ENCODE measurements around the gene ITSN2. TPM values are rescaled to one million over a fixed set of nuclear protein-coding genes. Genes with fewer than 3 reads are reported as not detected.

The ITSN2 gene
- total RNA-seq, 2 donors from 2014 or later: 12.6 to 16.8 TPM

- Mint-ChIP-seq H3K27ac (no peak overlapping the region), H3K4me3 (no peak overlapping the region), H3K9me3 (no peaks in the 10 kb centered on the region), H3K36me3 (ENCODE audit: low read depth) (peaks cover 3% of the 10 kb centered on the region), H3K4me1 (peaks cover 20% of the 10 kb centered on the region), H3K27me3 (ENCODE audit: insufficient read depth) (peaks cover 10% of the 10 kb centered on the region)
- no peak overlapping the region for H3K9ac ChIP-seq (ENCODE audit: extremely low read depth, low read length, poor library complexity, severe bottlenecking)
- no peaks in the 10 kb centered on the region for H3K36me3 ChIP-seq (ENCODE audit: control insufficient read depth, insufficient read depth, low read length)
- TF ChIP-seq CTCF (conservative IDR thresholded peaks at IDR 0.05): no peak
- DNase-seq: no peak
- H3K27me3 ChIP-seq (ENCODE audit: control insufficient read depth, insufficient read depth, low read length, poor library complexity, severe bottlenecking): peaks cover 11% of the 10 kb centered on the region
- no peak overlapping the region for H3K27ac ChIP-seq (ENCODE audit: low read depth, low read length)
- 91 to 100% methylated on average over 1 of the region's 1 CpG for WGBS, 2 experiments (ENCODE audit: insufficient coverage in 1 of 2, insufficient read length in 1 of 2)
- no peak overlapping the region for H3K4me3 ChIP-seq (ENCODE audit: low read length)
- no peaks in the 10 kb centered on the region for H3K9me3 ChIP-seq (ENCODE audit: control insufficient read depth, low read length)
- no peaks in the 10 kb centered on the region for H3K4me1 ChIP-seq (ENCODE audit: control insufficient read depth, insufficient read depth, low read length)
Measured at GRCh38 chr2:24354957-24355356, 5.4 kb downstream of the ITSN2 start.

- Histone ChIP-seq H3K27ac (ENCODE audit: low read depth, low read length) (no peak overlapping the region), H3K4me3 (ENCODE audit: low read length) (no peak overlapping the region), H3K9ac (ENCODE audit: extremely low read depth, low read length, poor library complexity, severe bottlenecking) (no peak overlapping the region), H3K27me3 (ENCODE audit: control insufficient read depth, insufficient read depth, low read length, poor library complexity, severe bottlenecking) (peaks cover 9% of the 10 kb centered on the region), H3K36me3 (ENCODE audit: control insufficient read depth, insufficient read depth, low read length) (no peaks in the 10 kb centered on the region), H3K4me1 (ENCODE audit: control insufficient read depth, insufficient read depth, low read length) (no peaks in the 10 kb centered on the region), H3K9me3 (ENCODE audit: control insufficient read depth, low read length) (no peaks in the 10 kb centered on the region)
- WGBS, 2 experiments (ENCODE audit: insufficient coverage in 1 of 2, insufficient read length in 1 of 2): 85% methylated on average over 1 of the region's 3 CpGs; no CpG with 5 or more reads in 1 of the 2 experiments
- Mint-ChIP-seq H3K4me1 (peaks cover 18% of the 10 kb centered on the region), H3K4me3 (no peak overlapping the region), H3K27ac (no peak overlapping the region), H3K9me3 (no peaks in the 10 kb centered on the region), H3K27me3 (ENCODE audit: insufficient read depth) (peaks cover 10% of the 10 kb centered on the region), H3K36me3 (ENCODE audit: low read depth) (peaks cover 3% of the 10 kb centered on the region)
- no peak for TF ChIP-seq CTCF (conservative IDR thresholded peaks at IDR 0.05)
- DNase-seq: no peak
Measured at GRCh38 chr2:24354395-24354794, 5.9 kb downstream of the ITSN2 start.

- WGBS, 2 experiments (ENCODE audit: insufficient coverage in 1 of 2, insufficient read length in 1 of 2): 93% methylated on average over 1 of the region's 1 CpG; no CpG with 5 or more reads in 1 of the 2 experiments
- peaks cover 6% of the 10 kb centered on the region for H3K27me3 Mint-ChIP-seq (ENCODE audit: insufficient read depth)
- H3K36me3 Mint-ChIP-seq (ENCODE audit: low read depth): peaks cover 3% of the 10 kb centered on the region
- no peak overlapping the region for H3K27ac ChIP-seq (ENCODE audit: low read depth, low read length)
- H3K9me3 ChIP-seq (ENCODE audit: control insufficient read depth, low read length): no peaks in the 10 kb centered on the region
- H3K9ac ChIP-seq (ENCODE audit: extremely low read depth, low read length, poor library complexity, severe bottlenecking): no peak overlapping the region
- no peak for TF ChIP-seq CTCF (conservative IDR thresholded peaks at IDR 0.05)
- no peaks in the 10 kb centered on the region for H3K4me1 ChIP-seq (ENCODE audit: control insufficient read depth, insufficient read depth, low read length)
- no peak overlapping the region for H3K4me3 ChIP-seq (ENCODE audit: low read length)
- no peaks in the 10 kb centered on the region for H3K9me3 Mint-ChIP-seq
- no peak overlapping the region for H3K27ac Mint-ChIP-seq
- no peak overlapping the region for H3K4me3 Mint-ChIP-seq
- DNase-seq: no peak
- H3K27me3 ChIP-seq (ENCODE audit: control insufficient read depth, insufficient read depth, low read length, poor library complexity, severe bottlenecking): peaks cover 5% of the 10 kb centered on the region
- peaks cover 14% of the 10 kb centered on the region for H3K4me1 Mint-ChIP-seq
- no peaks in the 10 kb centered on the region for H3K36me3 ChIP-seq (ENCODE audit: control insufficient read depth, insufficient read depth, low read length)
Measured at GRCh38 chr2:24353973-24354372, 6.4 kb downstream of the ITSN2 start.

Measured in endodermal cell (in vitro differentiated cells).